ENCODE data around the gene TOX2. TPM values are rescaled to one million over a fixed set of nuclear protein-coding genes. Genes with fewer than 3 reads are reported as not detected.

Gene TOX2
- total RNA-seq, 1 experiment from 2014 or later: 1.8 TPM

DNA sequence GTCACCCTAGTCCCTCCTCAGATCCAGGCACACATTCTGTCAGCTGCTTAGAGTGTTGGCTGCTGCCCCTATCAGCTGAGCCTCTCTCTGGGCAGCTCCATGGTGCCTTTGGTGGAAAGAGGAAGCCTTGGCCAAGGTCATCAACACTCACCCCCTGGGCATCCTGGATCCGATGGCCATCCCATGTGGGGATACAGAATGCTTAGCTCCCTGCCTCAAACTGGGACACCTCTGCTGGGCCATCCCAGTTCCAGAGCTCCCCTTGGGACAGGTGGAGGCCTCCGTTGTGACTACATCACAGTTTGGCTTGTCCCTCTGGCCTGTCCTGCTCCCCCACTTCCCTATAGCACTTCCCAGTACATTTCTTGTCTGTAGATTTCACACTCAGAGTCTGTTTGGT, 45.6 kb downstream of the TOX2 start:
- no peaks in the 10 kb centered on the region for H3K9me3 ChIP-seq (ENCODE audit: low read length)
- TF ChIP-seq EZH2 (IDR thresholded peaks at IDR 0.05; ENCODE audit: low read length, unreplicated experiment) (no peak), EZH2phosphoT487 (IDR thresholded peaks at IDR 0.05; ENCODE audit: borderline replicate concordance, low read length) (no peak)
- TF ChIP-seq, protein P1, sequence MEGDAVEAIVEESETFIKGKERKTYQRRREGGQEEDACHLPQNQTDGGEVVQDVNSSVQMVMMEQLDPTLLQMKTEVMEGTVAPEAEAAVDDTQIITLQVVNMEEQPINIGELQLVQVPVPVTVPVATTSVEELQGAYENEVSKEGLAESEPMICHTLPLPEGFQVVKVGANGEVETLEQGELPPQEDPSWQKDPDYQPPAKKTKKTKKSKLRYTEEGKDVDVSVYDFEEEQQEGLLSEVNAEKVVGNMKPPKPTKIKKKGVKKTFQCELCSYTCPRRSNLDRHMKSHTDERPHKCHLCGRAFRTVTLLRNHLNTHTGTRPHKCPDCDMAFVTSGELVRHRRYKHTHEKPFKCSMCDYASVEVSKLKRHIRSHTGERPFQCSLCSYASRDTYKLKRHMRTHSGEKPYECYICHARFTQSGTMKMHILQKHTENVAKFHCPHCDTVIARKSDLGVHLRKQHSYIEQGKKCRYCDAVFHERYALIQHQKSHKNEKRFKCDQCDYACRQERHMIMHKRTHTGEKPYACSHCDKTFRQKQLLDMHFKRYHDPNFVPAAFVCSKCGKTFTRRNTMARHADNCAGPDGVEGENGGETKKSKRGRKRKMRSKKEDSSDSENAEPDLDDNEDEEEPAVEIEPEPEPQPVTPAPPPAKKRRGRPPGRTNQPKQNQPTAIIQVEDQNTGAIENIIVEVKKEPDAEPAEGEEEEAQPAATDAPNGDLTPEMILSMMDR (conservative IDR thresholded peaks at IDR 0.05; ENCODE audit: low read depth, low read length): no peak
- POLR2A ChIA-PET (ENCODE audit: unreplicated experiment): no interaction called here

DNA sequence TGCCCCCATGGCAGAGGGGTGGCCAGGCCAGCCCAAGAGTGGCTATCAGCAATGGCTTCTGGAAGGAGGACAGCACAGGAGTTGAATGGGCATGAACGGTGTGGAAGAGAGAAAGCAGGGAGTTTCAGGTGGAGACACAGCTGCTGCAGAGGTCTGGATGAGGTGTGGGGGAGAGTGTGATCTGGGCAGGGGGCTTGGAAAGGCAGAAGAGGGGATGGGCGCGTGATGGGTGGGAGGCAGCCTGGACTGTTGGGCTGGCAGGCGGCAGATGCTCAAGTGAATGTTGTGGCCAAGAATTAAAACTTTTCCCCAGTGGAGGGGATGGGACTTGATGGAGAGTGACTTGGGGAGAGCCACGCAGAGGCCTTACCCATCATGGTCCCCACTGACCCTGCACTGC, 46.5 kb downstream of the TOX2 start:
- H4K20me1 ChIP-seq (ENCODE audit: low read length): no peaks in the 10 kb centered on the region
- ATAC-seq: no peak
- POLR2A ChIA-PET (ENCODE audit: unreplicated experiment): no interaction called here
- H3K4me2 ChIP-seq (ENCODE audit: low read length): no peak overlapping the region
- no peaks in the 10 kb centered on the region for H3F3A ChIP-seq (ENCODE audit: low read length, unreplicated experiment)
- H3K9me3 ChIP-seq (ENCODE audit: low read length): no peaks in the 10 kb centered on the region
- intact Hi-C loops (cut with micrococcal nuclease): no loop called here
- DNase-seq: no peak
- H3K9ac ChIP-seq (ENCODE audit: low read length): no peak overlapping the region
- H3K9me2 ChIP-seq (replicated peaks; ENCODE audit: low read length): no peaks in the 10 kb centered on the region
- peaks cover 15% of the 10 kb centered on the region for H3K4me1 ChIP-seq (ENCODE audit: insufficient read depth, low read length)
- CTCF ChIA-PET: no interaction called here
- no peak overlapping the region for H3K4me3 ChIP-seq (ENCODE audit: low read length)
- no peak overlapping the region for H3K27ac ChIP-seq (ENCODE audit: low read length)
- H3K79me2 ChIP-seq (ENCODE audit: low read length): no peaks in the 10 kb centered on the region
- TF ChIP-seq EZH2phosphoT487 (IDR thresholded peaks at IDR 0.05; ENCODE audit: borderline replicate concordance, low read length) (no peak), EZH2 (IDR thresholded peaks at IDR 0.05; ENCODE audit: low read length, unreplicated experiment) (no peak)
- TF ChIP-seq, protein P1 (conservative IDR thresholded peaks at IDR 0.05; ENCODE audit: low read depth, low read length): no peak
- no peaks in the 10 kb centered on the region for H3K36me3 ChIP-seq (ENCODE audit: low read depth, low read length)
- H2AFZ ChIP-seq (ENCODE audit: low read length): no peak overlapping the region
- no TSS peak for BruUV-seq (replicated peaks)
- no peaks in the 10 kb centered on the region for H3K27me3 ChIP-seq (ENCODE audit: low read length)

More for the DNA sequence above, 45.6 kb downstream of the TOX2 start:
- Histone ChIP-seq H3K9me2 (replicated peaks; ENCODE audit: low read length) (no peaks in the 10 kb centered on the region), H3K27ac (ENCODE audit: low read length) (no peak overlapping the region), H3K4me1 (ENCODE audit: insufficient read depth, low read length) (peaks cover 22% of the 10 kb centered on the region), H3K4me2 (ENCODE audit: low read length) (no peak overlapping the region), H4K20me1 (ENCODE audit: low read length) (no peaks in the 10 kb centered on the region), H3K9ac (ENCODE audit: low read length) (no peak overlapping the region), H3F3A (ENCODE audit: low read length, unreplicated experiment) (peaks cover 5% of the 10 kb centered on the region), H3K27me3 (ENCODE audit: low read length) (no peaks in the 10 kb centered on the region), H3K4me3 (ENCODE audit: low read length) (no peak overlapping the region), H3K79me2 (ENCODE audit: low read length) (no peaks in the 10 kb centered on the region), H3K36me3 (ENCODE audit: low read depth, low read length) (no peaks in the 10 kb centered on the region), H2AFZ (ENCODE audit: low read length) (no peak overlapping the region)
- DNase-seq (no peak), ATAC-seq (no peak)
- CTCF ChIA-PET: no interaction called here
- no TSS peak for BruUV-seq (replicated peaks)
- intact Hi-C loops (cut with micrococcal nuclease): no loop called here

DNA sequence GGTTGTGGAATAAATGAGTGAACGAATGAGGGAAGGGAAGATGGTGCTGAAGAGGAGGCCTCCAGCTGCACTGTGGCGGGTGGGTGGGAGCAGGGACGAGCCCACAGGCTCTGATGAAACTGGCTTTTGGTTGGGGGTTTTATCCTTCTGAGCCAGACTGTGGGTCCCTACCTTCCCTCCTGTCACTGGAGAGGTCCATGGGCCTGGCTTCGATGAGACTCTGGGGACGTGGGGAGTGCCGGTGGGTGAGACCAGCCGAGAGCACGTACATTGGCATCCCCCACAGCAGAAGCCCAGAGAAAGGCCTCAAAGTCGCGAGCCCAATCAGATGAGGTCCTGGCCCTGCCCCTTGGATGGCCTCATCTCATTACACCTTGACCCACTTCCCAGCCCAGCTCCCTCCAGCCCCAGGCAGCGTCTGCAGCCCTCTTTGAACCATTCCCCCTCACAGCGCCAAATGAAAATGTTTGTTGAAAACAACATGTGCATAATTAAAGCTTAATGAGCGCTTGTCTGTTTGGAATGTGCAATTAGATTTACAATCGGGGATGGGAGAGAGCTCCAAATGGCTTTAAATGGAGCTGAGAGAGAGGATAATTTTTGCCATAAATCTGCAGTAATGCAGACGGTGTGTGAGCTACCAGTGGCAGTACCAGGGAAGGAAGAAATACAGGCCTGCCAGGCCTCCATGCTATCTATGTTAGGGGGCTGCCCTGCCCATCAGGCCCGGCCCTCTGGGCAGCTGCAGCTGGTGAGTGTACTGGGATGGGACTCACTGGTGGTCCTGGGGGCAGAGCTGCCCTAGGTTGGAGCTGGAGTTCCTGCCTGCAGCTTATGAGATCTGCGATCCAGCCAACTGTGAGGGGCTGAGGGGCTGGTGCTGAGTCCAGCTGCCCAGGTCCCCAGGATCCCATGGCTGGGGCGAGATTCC, 47.2 kb downstream of the TOX2 start:
- H3K4me3 ChIP-seq (ENCODE audit: low read length): no peak overlapping the region
- H3K9me2 ChIP-seq (replicated peaks; ENCODE audit: low read length): no peaks in the 10 kb centered on the region
- no peaks in the 10 kb centered on the region for H3K36me3 ChIP-seq (ENCODE audit: low read depth, low read length)
- H3K4me1 ChIP-seq (ENCODE audit: insufficient read depth, low read length): peaks cover 9% of the 10 kb centered on the region
- ATAC-seq (no peak), DNase-seq (no peak)
- BruUV-seq (replicated peaks): no TSS peak
- no peak overlapping the region for H3K27ac ChIP-seq (ENCODE audit: low read length)
- H3K9me3 ChIP-seq (ENCODE audit: low read length): no peaks in the 10 kb centered on the region
- H3K79me2 ChIP-seq (ENCODE audit: low read length): no peaks in the 10 kb centered on the region
- TF ChIP-seq, protein P1 (conservative IDR thresholded peaks at IDR 0.05; ENCODE audit: low read depth, low read length): no peak
- TF ChIP-seq EZH2phosphoT487 (IDR thresholded peaks at IDR 0.05; ENCODE audit: borderline replicate concordance, low read length): no peak
- no peak for TF ChIP-seq EZH2 (IDR thresholded peaks at IDR 0.05; ENCODE audit: low read length, unreplicated experiment)
- intact Hi-C loops (cut with micrococcal nuclease): no loop called here
- H2AFZ ChIP-seq (ENCODE audit: low read length): no peak overlapping the region
- H3K9ac ChIP-seq (ENCODE audit: low read length): no peak overlapping the region
- ChIA-PET CTCF (no interaction called here), POLR2A (ENCODE audit: unreplicated experiment) (no interaction called here)
- no peaks in the 10 kb centered on the region for H3K27me3 ChIP-seq (ENCODE audit: low read length)
- H3F3A ChIP-seq (ENCODE audit: low read length, unreplicated experiment): no peaks in the 10 kb centered on the region
- H3K4me2 ChIP-seq (ENCODE audit: low read length): no peak overlapping the region
- H4K20me1 ChIP-seq (ENCODE audit: low read length): no peaks in the 10 kb centered on the region

Data from PC-3 (cell line).